HAP-1 (cell line): ENCODE measurements around the gene NOP56.

Experiments used
- DNase-seq, 2 experiments: peaks; one replicate each; pipeline ENCODE4 v3.0.0-alpha.2; 2016 to 2020; ENCODE audit warnings: low spot score in 2 of 2
- H3K27me3 ChIP-seq: fragments of 250-450 bp; sonication (Bioruptor Pico); 2 replicates; pipeline ENCODE4 v1.5.1; 2020; ENCODE audit warnings: low read depth, mild to moderate bottlenecking, moderate library complexity
- H3K36me3 ChIP-seq: fragments of 250-450 bp; sonication (Bioruptor Pico); replicated peaks from 2 replicates; pipeline ENCODE4 v1.5.1; 2020; ENCODE audit warnings: mild to moderate bottlenecking
- H3K4me1 ChIP-seq: fragments of 250-450 bp; sonication (Bioruptor Pico); 2 replicates; pipeline ENCODE4 v1.5.1; 2020; ENCODE audit warnings: mild to moderate bottlenecking
- H3K4me3 ChIP-seq: fragments of 250-450 bp; sonication (Bioruptor Pico); 2 replicates; pipeline ENCODE4 v1.5.1; 2020; ENCODE audit warnings: mild to moderate bottlenecking, moderate library complexity
- H3K9me3 ChIP-seq: fragments of 250-450 bp; sonication (Bioruptor Pico); 2 replicates; pipeline ENCODE4 v1.5.1; 2020; ENCODE audit warnings: mild to moderate bottlenecking, moderate library complexity
- in situ Hi-C: fragments of 300-500 bp; cut with MboI; formaldehyde crosslinking; loops from 3 replicates; pipeline ENCODE4 v1.14.3; 2020; ENCODE audit warnings: low sequenced_read_pairs, inconsistent platforms, mixed read lengths

The NOP56 gene

GRCh38 chr20:2706688-2707352 lies 54.4 kb downstream of the NOP56 start:
- DNase-seq: no peak
- no peaks in the 10 kb centered on the region for H3K4me1 ChIP-seq
- H3K27me3 ChIP-seq: peaks cover 2% of the 10 kb centered on the region; the same call in 1 of the 2 replicates
- in situ Hi-C loops: no loop called here
- no peak overlapping the region for H3K4me3 ChIP-seq
- H3K36me3 ChIP-seq: no peaks in the 10 kb centered on the region
- no peaks in the 10 kb centered on the region for H3K9me3 ChIP-seq

- H3K9me3 ChIP-seq: no peaks in the 10 kb centered on the region
- in situ Hi-C loops: no loop called here
- DNase-seq: no peak
- no peaks in the 10 kb centered on the region for H3K4me1 ChIP-seq
- H3K4me3 ChIP-seq: no peak overlapping the region
- peaks cover 2% of the 10 kb centered on the region; the same call in 1 of the 2 replicates for H3K27me3 ChIP-seq
- no peaks in the 10 kb centered on the region for H3K36me3 ChIP-seq
Observed at GRCh38 chr20:2707353-2708072, 55.1 kb downstream of the NOP56 start.
